SK-N-SH treated with all-trans-retinoic acid at 6 μM for 48 hours (cell line): Measurements from ENCODE around the gene ELMO1.

Experiments used
- ATAC-seq: fragments of 200-7000 bp; cut with Tn5 transposase; 3 replicates; pipeline ENCODE4 v1.9.1; 2020; ENCODE audit warnings: mild to moderate bottlenecking, moderate library complexity
- ARNTL ChIP-seq: fragments of 450-650 bp; formaldehyde crosslinking; IDR thresholded peaks from 2 replicates; pipeline ENCODE4 v1.5.0; 2020; ENCODE audit warnings: low read depth, mild to moderate bottlenecking, moderate library complexity, borderline replicate concordance
- BACH2 ChIP-seq: fragments of 250-450 bp; sonication (Bioruptor Pico); IDR thresholded peaks from 2 replicates; pipeline ENCODE4 v1.9.0; 2021; ENCODE audit warnings: mild to moderate bottlenecking, borderline replicate concordance
- CREB5 ChIP-seq: fragments of 250-450 bp; sonication (Bioruptor Pico); IDR thresholded peaks from 2 replicates; pipeline ENCODE4 v1.5.1; 2020; ENCODE audit warnings: low read depth, mild to moderate bottlenecking, moderate library complexity
- CSDC2 ChIP-seq: fragments of 250-450 bp; sonication (Bioruptor Pico); IDR thresholded peaks from 2 replicates; pipeline ENCODE4 v1.5.0; 2020; ENCODE audit warnings: mild to moderate bottlenecking, moderate library complexity
- CSRNP3 ChIP-seq: fragments of 250-450 bp; sonication (Bioruptor Pico); IDR thresholded peaks from 2 replicates; pipeline ENCODE4 v1.5.1; 2021; ENCODE audit warnings: mild to moderate bottlenecking, moderate library complexity
- ESRRG ChIP-seq: fragments of 250-450 bp; sonication (Bioruptor Pico); IDR thresholded peaks from 2 replicates; pipeline ENCODE4 v1.6.1; 2021; ENCODE audit warnings: mild to moderate bottlenecking
- GLIS3 ChIP-seq: fragments of 250-450 bp; sonication (Bioruptor Pico); IDR thresholded peaks from 2 replicates; pipeline ENCODE4 v1.5.0; 2020; ENCODE audit warnings: mild to moderate bottlenecking, moderate library complexity
- OSR1 ChIP-seq: fragments of 250-450 bp; sonication (Bioruptor Pico); IDR thresholded peaks from 2 replicates; pipeline ENCODE4 v1.8.0; 2022; ENCODE audit warnings: moderate library complexity, mild to moderate bottlenecking, inconsistent platforms
- PATZ1 ChIP-seq: fragments of 250-450 bp; sonication (Bioruptor Pico); IDR thresholded peaks from 2 replicates; pipeline ENCODE4 v1.8.0; 2020; ENCODE audit warnings: mild to moderate bottlenecking, moderate library complexity, borderline replicate concordance
- POU6F1 ChIP-seq: fragments of 250-450 bp; sonication (Bioruptor Pico); IDR thresholded peaks from 2 replicates; pipeline ENCODE4 v1.8.0; 2021; ENCODE audit warnings: low read depth, mild to moderate bottlenecking, moderate library complexity, borderline replicate concordance
- PPARA ChIP-seq: fragments of 250-450 bp; sonication (Bioruptor Pico); IDR thresholded peaks from 2 replicates; pipeline ENCODE4 v1.5.0; 2020; ENCODE audit warnings: mild to moderate bottlenecking, borderline replicate concordance
- RARB ChIP-seq: fragments of 250-450 bp; sonication (Bioruptor Pico); IDR thresholded peaks from 2 replicates; pipeline ENCODE4 v1.8.0; 2021; ENCODE audit warnings: mild to moderate bottlenecking, moderate library complexity
- SNAI2 ChIP-seq: fragments of 250-450 bp; sonication (Bioruptor Pico); IDR thresholded peaks from 2 replicates; pipeline ENCODE4 v1.5.0; 2020; ENCODE audit warnings: mild to moderate bottlenecking, moderate library complexity
- TCF4 ChIP-seq: fragments of 250-450 bp; sonication (Bioruptor Pico); IDR thresholded peaks from 2 replicates; pipeline ENCODE4 v1.8.0; 2021; ENCODE audit warnings: mild to moderate bottlenecking, moderate library complexity, borderline replicate concordance
- TSHZ2 ChIP-seq: fragments of 250-450 bp; sonication (Bioruptor Pico); IDR thresholded peaks from 2 replicates; pipeline ENCODE4 v1.5.0; 2020; ENCODE audit warnings: mild to moderate bottlenecking, moderate library complexity
- ZC3H10 ChIP-seq: fragments of 250-450 bp; sonication (Bioruptor Pico); IDR thresholded peaks from 2 replicates; pipeline ENCODE4 v1.5.1; 2021; ENCODE audit warnings: mild to moderate bottlenecking, moderate library complexity
- ZFP30 ChIP-seq: fragments of 450-650 bp; formaldehyde crosslinking; IDR thresholded peaks from 2 replicates; pipeline ENCODE4 v1.5.0; 2022; ENCODE audit warnings: mild to moderate bottlenecking, moderate library complexity
- ZNF565 ChIP-seq: fragments of 450-650 bp; formaldehyde crosslinking; conservative IDR thresholded peaks from 2 replicates; pipeline ENCODE4 v1.5.0; 2020; ENCODE audit warnings: low read depth, mild to moderate bottlenecking, moderate library complexity
- ZNF70 ChIP-seq: fragments of 450-650 bp; formaldehyde crosslinking; IDR thresholded peaks from 2 replicates; pipeline ENCODE4 v1.5.0; 2020; ENCODE audit warnings: mild to moderate bottlenecking, moderate library complexity
- ZNF8 ChIP-seq: fragments of 450-650 bp; formaldehyde crosslinking; IDR thresholded peaks from 2 replicates; pipeline ENCODE4 v1.5.0; 2020; ENCODE audit warnings: mild to moderate bottlenecking, moderate library complexity

ELMO1 gene

GRCh38 chr7:37327288-37327687, 121.4 kb downstream of the ELMO1 start (continued):
- TF ChIP-seq POU6F1 (CRISPR knock-in tag) (no peak), ESRRG (no peak), ZFP30 (CRISPR knock-in tag) (no peak), GLIS3 (no peak), ZNF8 (CRISPR knock-in tag) (no peak)

GRCh38 chr7:37323966-37324365, 124.7 kb downstream of the ELMO1 start:
- ATAC-seq, result no peak
- TF ChIP-seq RARB (CRISPR knock-in tag) (no peak), BACH2 (no peak), ZFP30 (CRISPR knock-in tag) (no peak), TCF4 (CRISPR knock-in tag) (no peak), PPARA (CRISPR knock-in tag) (no peak)

GRCh38 chr7:37322831-37323230, 125.8 kb downstream of the ELMO1 start:
- TF ChIP-seq CSDC2 (CRISPR knock-in tag), result no peak
- TF ChIP-seq GLIS3, result no peak
- no peak for TF ChIP-seq CSRNP3
- no peak for TF ChIP-seq BACH2
- no peak for TF ChIP-seq SNAI2 (CRISPR knock-in tag)
- TF ChIP-seq ZC3H10 (CRISPR knock-in tag), result no peak
- no peak for TF ChIP-seq ARNTL (CRISPR knock-in tag)
- TF ChIP-seq ZNF565 (CRISPR knock-in tag), result no peak
- TF ChIP-seq CREB5, result no peak
- no peak for TF ChIP-seq PPARA (CRISPR knock-in tag)
- no peak for TF ChIP-seq OSR1 (CRISPR knock-in tag)
- no peak for TF ChIP-seq TSHZ2 (CRISPR knock-in tag)
- TF ChIP-seq ESRRG, result no peak
- TF ChIP-seq PATZ1 (CRISPR knock-in tag), result no peak
- TF ChIP-seq ZNF70 (CRISPR knock-in tag), result no peak
- no peak for TF ChIP-seq ZFP30 (CRISPR knock-in tag)
- TF ChIP-seq RARB (CRISPR knock-in tag), result no peak
- no peak for ATAC-seq

- no peak for TF ChIP-seq OSR1 (CRISPR knock-in tag)
- no peak for ATAC-seq
Observed at GRCh38 chr7:37320848-37321468, 127.7 kb downstream of the ELMO1 start.
